ENCODE results near the gene SMG6. TPM values are rescaled to one million over a fixed set of nuclear protein-coding genes. Genes with fewer than 3 reads are reported as not detected.
A peak's percentile ranks its signal among the peaks of the same experiment; 100 is the strongest.

Gene SMG6
- total RNA-seq, 1 donor from 2014 or later = 36.7 TPM

GRCh38 chr17:2028234-2028614 is 275.4 kb downstream of the SMG6 start:
- H3K4me3 Mint-ChIP-seq (ENCODE audit: unreplicated experiment) = no peak overlapping the region
- DNase-seq (ENCODE audit: extremely low spot score, unreplicated experiment) = no peak
- no peak overlapping the region for H3K27ac Mint-ChIP-seq (ENCODE audit: unreplicated experiment)
- peaks cover 5% of the 10 kb centered on the region for H3K27me3 Mint-ChIP-seq (ENCODE audit: unreplicated experiment)
- peaks cover 21% of the 10 kb centered on the region for H3K4me1 Mint-ChIP-seq (ENCODE audit: unreplicated experiment)
- no peak for TF ChIP-seq CTCF (IDR thresholded peaks at IDR 0.05)
- peaks cover 1% of the 10 kb centered on the region for H3K36me3 Mint-ChIP-seq (ENCODE audit: unreplicated experiment)
- no peaks in the 10 kb centered on the region for H3K9me3 Mint-ChIP-seq (ENCODE audit: unreplicated experiment)

- Mint-ChIP-seq H3K4me1 (ENCODE audit: unreplicated experiment) (peaks cover 22% of the 10 kb centered on the region), H3K36me3 (ENCODE audit: unreplicated experiment) (no peaks in the 10 kb centered on the region), H3K4me3 (ENCODE audit: unreplicated experiment) (no peak overlapping the region), H3K27ac (ENCODE audit: unreplicated experiment) (no peak overlapping the region), H3K27me3 (ENCODE audit: unreplicated experiment) (peaks cover 8% of the 10 kb centered on the region), H3K9me3 (ENCODE audit: unreplicated experiment) (no peaks in the 10 kb centered on the region)
- DNase-seq (ENCODE audit: extremely low spot score, unreplicated experiment) = no peak
- no peak for TF ChIP-seq CTCF (IDR thresholded peaks at IDR 0.05)
These were observed 275.9 kb downstream of the SMG6 start for GRCh38 chr17:2027528-2028233.

GRCh38 chr17:2025622-2026309 is 277.8 kb downstream of the SMG6 start:
- Mint-ChIP-seq H3K9me3 (ENCODE audit: unreplicated experiment) (no peaks in the 10 kb centered on the region), H3K27me3 (ENCODE audit: unreplicated experiment) (peaks cover 16% of the 10 kb centered on the region), H3K4me1 (ENCODE audit: unreplicated experiment) (peaks cover 23% of the 10 kb centered on the region), H3K4me3 (ENCODE audit: unreplicated experiment) (peak overlapping the region; percentile 72), H3K36me3 (ENCODE audit: unreplicated experiment) (no peaks in the 10 kb centered on the region), H3K27ac (ENCODE audit: unreplicated experiment) (no peak overlapping the region)
- DNase-seq (ENCODE audit: extremely low spot score, unreplicated experiment) = no peak
- TF ChIP-seq CTCF (IDR thresholded peaks at IDR 0.05) = peak; percentile 77

GRCh38 chr17:2025220-2025621 is 278.4 kb downstream of the SMG6 start, which contains the start of gene RTN4RL1:
RTN4RL1 (minus strand) TSS chr17:2025334; CDS start chr17:2024865, 469 bp downstream.
- no peak within 1 kb of the TSS for H3K27ac Mint-ChIP-seq (ENCODE audit: unreplicated experiment)

More at GRCh38 chr17:2025220-2025621, 278.4 kb downstream of the SMG6 start, which contains the start of gene RTN4RL1:
- Mint-ChIP-seq H3K4me1 (ENCODE audit: unreplicated experiment) (peaks cover 27% of the 10 kb centered on the region), H3K27me3 (ENCODE audit: unreplicated experiment) (peaks cover 17% of the 10 kb centered on the region), H3K4me3 (ENCODE audit: unreplicated experiment) (peak within 1 kb of the TSS; percentile 74), H3K9me3 (ENCODE audit: unreplicated experiment) (no peaks in the 10 kb centered on the region), H3K36me3 (ENCODE audit: unreplicated experiment) (no peaks in the 10 kb centered on the region)
- DNase-seq (ENCODE audit: extremely low spot score, unreplicated experiment) = no peak
- TF ChIP-seq CTCF (IDR thresholded peaks at IDR 0.05) = no peak
